GM18868 (cell line): Measurements from ENCODE around the gene ATP1B3.
"Not testable (repeated sequence)": the region's sequence is repeated elsewhere in the genome, so short reads cannot be mapped to it uniquely, and the experiment has no call there.

ENCODE experiments used
- ATAC-seq: cut with Tn5 transposase; IDR thresholded peaks from one replicate; pipeline ENCODE4 v1.9.1; 2021; ENCODE audit warnings: mild to moderate bottlenecking, moderate library complexity; ENCODE audit not compliant: unreplicated experiment

The ATP1B3 gene

DNA sequence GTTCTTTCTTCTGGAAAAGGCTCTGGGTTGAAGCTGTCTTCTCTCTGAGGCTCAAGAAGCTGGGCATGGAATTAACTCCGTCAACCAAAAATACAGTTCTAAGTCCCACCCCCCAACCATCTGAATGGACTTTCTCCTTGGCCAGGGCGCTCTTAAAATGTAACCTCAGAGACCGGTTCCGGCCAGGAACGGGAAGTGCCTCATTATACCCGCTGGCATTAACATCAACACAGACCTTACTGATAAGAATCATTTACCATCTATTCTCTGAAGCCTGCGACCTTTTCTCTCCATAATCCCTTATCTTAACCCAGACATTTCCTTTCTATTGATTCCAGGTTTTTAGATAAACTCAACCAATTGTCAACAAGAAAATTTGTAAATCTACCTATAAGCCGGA, 64.7 kb downstream of the ATP1B3 start:
- ATAC-seq = no peak

DNA sequence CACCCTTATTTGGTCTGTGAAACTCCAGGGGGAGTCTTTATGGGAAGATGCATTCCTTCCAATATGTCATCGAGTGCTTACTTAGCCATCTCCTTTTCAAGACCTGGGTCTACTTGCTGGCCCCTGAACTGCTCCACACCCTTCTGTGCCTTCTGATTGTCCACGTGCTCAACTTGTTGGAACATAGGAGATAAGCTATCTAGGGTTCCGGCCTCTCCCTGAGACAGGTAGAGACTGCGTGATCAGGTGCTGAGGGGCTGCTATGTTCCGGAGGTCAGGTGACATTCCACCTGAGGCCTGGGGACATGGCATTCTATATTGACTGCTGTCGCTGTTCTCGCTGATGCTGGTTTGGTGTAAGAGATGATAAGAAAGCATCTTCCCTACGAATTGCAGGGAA, 65.6 kb downstream of the ATP1B3 start:
- no peak for ATAC-seq

DNA sequence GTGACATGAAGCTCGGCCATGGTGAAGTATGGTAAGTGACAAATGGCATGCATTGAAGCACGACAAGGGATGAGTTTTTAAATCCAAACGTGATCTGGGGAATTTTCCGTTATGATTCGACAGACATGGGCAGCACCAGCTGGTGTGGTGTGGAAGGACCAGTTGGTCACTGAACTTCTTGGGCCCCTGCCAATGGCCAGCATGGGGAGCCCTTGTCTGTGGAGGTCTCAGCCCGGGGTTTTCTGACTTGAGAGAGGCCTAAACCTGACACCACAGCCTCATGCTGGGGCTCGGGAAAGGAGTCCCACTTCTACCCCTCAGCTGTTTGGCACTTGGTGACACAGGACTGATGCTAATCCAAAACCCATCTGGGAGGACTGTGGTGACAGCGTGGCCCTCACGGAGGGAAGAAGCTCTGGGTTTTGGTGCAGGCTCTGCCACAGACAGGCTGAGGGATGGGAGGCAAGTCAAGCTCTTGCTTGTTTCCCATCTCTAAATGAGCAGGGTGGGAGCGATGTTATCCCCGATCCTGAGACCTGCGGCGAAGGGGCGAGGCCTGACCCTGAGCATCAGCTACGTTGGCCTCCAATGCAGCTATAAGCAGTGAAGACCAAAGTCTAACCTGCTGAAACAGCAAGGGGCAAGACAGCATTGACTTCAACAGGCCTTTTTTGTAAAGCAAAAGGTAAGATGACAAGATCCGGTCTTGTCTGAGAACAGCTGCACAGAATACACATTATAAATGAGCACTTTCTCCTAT, 69.5 kb downstream of the ATP1B3 start:
- ATAC-seq = no peak

DNA sequence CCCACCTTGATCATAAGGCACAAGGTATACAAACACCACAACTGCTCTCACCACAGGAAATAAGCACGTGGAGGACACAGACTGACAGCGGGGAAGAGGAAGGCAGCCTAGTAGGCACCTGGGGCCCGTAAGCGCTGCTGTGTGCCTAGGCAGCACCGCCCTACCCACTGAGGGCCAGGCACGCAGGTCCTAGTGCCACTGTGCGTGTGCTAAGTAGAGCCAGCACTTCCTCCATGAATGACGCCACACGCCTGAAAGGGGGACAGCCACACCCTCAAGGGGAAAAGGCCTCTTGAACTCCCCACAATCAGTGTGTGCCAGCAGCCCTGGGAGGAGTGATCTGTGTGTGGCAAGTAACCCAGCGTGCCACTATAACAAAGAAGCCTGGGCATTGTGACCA, 73.0 kb downstream of the ATP1B3 start:
- ATAC-seq = no peak

DNA sequence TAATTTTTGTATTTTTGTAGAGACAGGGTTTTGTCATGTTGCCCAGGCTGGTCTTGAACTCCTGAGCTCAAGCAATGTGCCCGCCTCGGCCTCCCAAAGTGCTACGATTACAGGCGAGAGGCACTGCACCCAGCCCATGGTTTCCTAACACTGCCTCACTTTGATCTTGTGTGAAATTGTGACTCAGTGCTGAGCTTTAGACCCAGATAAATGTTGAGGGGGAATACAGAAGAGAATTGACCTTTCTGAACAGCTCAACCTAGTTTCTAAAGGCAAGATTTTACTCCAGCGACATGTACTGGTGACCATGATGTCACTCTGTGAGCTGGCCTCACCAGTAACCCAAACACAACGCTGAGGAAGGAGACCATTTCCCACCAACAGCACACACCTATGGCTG, 73.5 kb downstream of the ATP1B3 start:
- ATAC-seq = no peak

DNA sequence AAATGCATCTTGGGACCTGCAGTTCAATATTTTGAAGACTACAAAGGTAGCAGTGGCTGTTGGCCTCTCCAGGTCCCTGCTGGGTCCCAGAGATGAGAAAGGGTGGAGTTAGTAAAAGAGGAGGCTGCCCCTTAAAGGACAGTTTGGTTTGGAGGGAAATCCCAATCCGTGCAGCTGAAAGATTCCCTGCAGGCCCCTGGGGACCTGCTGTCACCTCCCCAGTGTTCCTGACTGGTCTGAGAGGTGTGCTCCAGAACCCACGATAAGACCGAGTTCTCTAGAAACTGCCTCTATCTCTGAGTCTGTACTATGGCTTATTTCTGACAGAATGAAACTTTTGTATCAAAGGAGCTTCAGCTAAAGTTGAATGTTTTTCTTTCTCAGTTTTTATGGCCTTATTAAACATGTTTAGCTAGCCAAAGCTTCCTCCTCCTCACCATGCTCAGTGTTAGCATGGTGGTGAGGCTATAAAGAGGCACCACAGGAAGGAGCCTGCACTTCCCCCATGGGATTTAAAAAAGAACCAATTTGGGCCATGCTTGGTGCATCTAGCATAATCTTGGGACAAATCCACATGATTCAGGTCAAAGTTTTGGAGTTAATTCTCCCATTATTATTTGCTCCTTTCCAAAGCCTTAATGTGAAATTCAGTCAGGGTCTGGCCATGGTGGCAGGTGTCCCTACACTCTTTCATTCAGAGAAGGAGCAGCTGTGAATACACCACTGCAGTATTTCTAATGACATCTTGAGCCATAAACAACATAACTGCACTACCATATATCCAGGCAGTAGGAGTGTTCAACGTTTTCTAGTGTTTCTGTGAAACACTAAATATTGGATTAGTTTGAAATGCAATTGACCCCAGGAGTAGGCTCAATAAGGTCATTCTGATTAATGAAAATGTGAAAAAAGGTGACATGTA, 74.4 kb downstream of the ATP1B3 start:
- ATAC-seq = no peak

DNA sequence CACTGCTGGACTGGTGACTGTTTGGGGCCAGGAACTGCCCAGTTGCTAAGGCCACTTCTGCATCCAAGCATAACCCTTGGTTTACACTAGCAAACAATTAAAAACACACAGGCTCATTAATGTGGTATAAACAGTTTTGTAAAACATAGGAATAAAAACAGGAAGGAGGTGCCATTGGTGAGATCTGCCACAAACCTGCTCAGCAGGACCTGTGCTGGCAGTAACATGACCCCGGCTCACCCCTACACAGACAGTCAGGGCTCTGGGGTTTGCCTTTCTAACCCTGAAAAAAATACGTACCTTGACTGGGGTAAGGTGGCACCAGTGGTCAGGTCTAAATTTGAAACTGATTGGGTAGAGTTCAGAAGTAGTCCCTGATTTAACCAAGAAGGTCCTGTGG, 76.2 kb downstream of the ATP1B3 start:
- no peak for ATAC-seq

DNA sequence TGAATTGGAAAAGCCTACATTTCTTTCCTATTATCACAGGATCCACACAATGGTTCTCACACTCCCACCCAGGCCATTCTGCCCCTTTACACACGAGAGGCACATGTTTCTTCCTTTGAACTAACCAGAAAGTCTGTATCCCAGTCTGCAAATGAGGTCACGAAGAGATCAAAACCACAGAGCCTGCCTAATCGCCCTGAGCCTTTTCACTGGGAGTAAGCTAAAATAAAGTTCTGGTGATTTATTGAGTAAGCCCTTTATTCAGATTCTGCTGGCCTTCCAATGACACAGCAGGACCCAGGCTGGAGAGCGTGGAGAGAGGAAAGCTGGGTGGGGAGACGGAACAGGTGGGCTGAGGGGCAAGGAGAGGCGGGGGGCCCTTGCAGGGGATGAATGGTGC, 78.7 kb downstream of the ATP1B3 start:
- no peak for ATAC-seq

DNA sequence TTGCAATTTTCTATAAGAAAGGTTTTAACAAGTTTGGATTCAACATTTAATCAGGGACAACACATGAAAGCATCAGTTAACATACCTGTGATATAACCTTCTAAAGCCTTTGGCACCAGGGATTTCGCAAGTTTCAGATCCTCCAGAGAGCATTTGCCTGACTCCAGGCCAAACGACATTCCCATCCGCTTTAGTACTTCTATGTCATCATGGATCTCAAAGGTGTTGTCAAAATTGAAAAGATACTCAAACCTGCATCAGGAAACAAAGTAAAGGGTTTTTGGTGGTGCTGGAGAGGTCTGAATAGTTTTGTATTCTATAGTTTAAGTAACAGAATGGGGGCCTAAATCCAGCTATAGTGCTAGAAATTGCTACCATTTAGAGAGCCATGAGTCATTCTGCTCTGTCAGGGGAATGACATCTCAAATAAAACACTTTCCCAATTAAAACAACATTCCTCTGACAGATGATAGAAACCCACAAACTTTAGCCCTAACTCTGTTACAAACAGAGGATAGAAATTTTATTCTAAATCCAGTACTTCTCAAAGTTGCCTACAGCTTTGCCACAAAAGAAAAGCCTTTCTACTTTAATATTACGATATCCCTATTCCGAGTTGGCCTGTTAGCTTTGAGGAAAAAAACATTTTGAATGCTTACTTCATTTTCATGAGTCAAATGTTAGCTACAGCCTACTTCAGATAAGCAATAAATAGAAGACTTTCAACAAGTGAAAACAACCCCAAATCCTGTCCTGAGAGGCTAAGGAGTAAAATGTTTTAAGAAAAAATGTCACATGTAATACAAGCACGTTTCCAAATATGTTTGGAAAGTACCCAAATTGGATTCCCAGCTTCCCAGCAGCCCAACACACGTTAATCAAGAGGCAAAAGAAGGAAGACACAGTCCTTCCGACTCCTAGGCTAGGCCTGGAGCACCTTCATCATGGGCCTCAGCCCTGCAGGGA, 83.4 kb downstream of the ATP1B3 start:
- no peak for ATAC-seq

DNA sequence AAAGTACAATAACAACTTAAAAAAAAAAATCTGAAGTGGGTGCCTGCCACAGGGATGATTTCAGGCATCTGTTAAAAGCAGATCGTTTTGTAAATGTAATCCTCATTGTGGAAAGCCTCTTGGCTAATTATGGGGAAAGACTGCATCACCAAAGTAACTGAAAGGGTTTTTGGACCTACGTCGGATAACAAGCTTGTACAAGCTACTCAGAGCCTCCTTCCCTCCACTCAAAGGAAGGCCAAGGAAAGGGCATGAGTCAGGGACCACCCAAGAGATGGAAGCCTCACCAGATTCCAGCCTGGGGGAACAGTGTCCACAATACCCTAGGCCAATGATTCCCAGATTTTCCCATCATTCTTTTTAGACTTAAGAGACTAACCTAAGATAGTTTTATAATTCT, 84.3 kb downstream of the ATP1B3 start:
- no peak for ATAC-seq

DNA sequence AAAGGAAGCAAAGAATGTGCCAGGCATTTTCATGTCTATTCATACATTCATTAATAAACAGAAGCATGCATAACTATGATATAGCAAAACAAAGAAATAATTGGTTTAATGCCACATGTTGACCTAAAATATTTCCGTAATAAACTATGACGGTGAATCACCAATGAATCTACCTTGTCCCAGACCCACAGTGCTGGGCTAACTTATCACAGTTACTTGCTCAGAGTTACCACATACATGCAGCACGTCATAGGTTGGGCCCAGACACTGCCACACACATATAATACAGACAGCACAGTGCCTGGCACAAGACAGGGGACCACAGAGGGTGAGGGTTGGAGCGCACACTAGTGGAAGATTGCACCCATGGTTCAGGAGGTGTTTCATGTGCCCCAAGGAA, 86.9 kb downstream of the ATP1B3 start:
- no peak for ATAC-seq

DNA sequence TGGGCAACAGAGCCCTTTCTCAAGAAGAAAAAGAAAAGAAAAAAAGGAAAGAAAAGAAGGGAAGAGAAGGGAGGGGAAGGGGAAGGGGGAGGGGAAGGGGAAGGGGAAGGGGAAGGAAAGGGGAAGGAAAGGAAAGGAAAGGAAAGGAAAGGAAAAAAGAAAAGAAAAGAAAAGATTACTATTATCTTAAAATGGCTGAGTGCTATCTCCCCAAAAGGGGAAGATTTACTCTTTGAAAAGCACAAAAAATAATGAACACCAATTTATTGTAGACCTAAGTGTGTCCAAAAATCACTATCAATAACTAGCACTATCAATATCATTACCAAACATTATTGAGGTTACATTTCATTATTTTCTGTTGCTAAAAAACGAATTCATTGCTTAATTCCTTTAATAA, 89.0 kb downstream of the ATP1B3 start:
- ATAC-seq = no peak

DNA sequence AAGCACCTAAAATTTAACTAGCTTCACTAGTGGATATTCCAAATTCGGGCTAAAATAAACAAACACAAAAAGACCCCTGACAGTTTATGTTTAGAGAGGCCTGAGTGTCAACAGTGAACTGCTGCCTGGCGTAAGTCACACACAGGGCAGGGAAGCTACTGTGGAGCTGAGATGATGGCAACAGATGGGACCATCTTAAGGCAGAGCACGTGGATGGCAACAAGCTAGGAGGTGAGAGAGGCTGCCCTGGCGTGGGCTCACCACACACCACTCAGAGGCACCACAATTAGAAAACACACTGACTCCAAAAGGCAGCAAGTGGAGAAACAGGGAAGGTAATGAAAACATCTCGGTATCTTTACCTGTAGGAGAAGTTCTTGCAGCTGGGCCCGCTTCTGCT, 93.3 kb downstream of the ATP1B3 start:
- no peak for ATAC-seq

DNA sequence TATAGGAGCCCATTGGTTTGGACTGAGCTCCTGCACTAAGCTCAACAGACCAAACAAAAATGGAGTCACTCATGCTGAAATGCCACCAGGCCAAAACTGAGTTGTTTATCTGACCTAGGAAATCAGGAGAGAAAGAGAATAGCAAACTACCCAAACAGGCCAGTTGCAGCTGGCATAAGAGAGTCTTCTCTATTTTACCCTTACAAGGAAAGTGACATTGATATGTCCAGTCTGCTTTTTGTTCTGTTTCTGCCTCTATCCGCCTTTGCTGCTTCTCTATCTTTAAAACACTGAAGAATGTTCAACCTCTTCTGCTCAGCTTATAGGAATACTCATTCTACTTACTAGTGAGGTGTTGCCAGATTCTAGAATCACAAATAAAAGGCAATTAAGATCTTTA, 95.1 kb downstream of the ATP1B3 start:
- ATAC-seq = no peak

DNA sequence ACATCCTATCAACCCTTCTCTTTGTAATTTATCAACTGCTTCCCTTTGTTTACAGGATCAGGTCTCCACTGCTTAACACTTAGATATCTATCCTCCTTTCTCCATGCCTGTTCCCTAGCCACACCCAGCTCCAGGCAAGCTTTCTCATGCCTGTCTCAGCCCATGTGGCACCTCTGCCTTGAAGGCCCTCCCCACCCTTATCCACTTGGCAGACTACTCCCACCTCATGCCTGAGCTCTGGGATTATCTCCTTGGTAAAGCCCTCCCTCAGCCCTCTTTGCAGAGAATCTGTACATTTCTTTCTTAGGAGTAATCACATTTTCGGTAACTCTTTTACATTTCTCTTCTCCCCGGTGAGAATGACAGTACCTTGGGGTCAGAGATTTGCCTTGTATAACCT, 96.0 kb downstream of the ATP1B3 start:
- no peak for ATAC-seq

DNA sequence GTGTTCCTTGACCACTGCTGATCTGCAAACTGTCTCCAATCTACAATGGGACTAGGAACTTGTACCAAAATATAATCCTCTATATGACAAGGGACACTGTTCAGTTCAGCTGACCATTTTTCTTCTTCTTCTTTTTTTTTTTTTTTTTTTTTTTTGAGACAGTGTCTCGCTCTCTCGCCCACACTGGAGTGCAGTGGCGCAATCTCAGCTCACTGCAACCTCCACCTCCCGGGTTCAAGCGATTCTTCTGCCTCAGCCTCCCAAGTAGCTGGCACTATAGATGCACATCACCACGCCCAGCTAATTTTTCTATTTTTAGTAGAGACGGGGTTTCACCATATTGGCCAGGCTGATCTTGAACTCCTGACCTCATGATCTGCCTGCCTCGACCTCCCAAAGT, 98.3 kb downstream of the ATP1B3 start:
- ATAC-seq = not testable (repeated sequence)
